HCT116 (cell line): Measurements from ENCODE around the gene OSCP1. TPM values are rescaled to one million over a fixed set of nuclear protein-coding genes. Genes with fewer than 3 reads are reported as not detected.
A peak's percentile ranks its signal among the peaks of the same experiment; 100 is the strongest.

Experiments
- ATAC-seq: fragments of 200-7000 bp; cut with Tn5 transposase; 2 replicates; pipeline ENCODE4 v1.9.1; 2020; ENCODE audit warnings: mild to moderate bottlenecking, moderate library complexity
- BruUV-seq: library from RNA; stranded (reverse); fragments of 400-500 nt; replicated peaks from 2 replicates; lab custom pipeline; 2021; lab: Mats Ljungman, UMichigan
- CTCF ChIA-PET: fragments of 300-600 bp; sonication (Branson Sonifier 250); formaldehyde crosslinking; loops from one replicate; lab custom pipeline; 2021; ENCODE audit warnings: antibody characterized with exemption; lab: Charles Lee
- POLR2A ChIA-PET: fragments of 300-600, 350-600 bp; sonication (Branson Sonifier 250); formaldehyde crosslinking; loops from one replicate; lab custom pipeline; 2021; ENCODE audit warnings: antibody characterized with exemption; lab: Charles Lee
- RAD21 ChIA-PET, 2 experiments: fragments of 300-600 bp; sonication (Branson Sonifier 250); formaldehyde crosslinking; loops; one replicate each; lab custom pipeline; 2023; ENCODE audit warnings: low total read pairs in 2 of 2; ENCODE audit not compliant: uncharacterized antibody in 2 of 2, unreplicated experiment in 2 of 2, low non-redundant PET in 1 of 2; lab: Charles Lee
- DNase-seq: peaks from one replicate; pipeline ENCODE4 v3.0.0-alpha.2; 2010; ENCODE audit warnings: low read depth, low spot score
- H2AFZ ChIP-seq: fragments of 200-600 bp; shearing (Covaris generic), sonication (generic); 2 replicates; pipeline ENCODE4 v1.6.1; 2017; ENCODE audit warnings: low read depth, mixed run types, mixed read lengths, antibody characterized with exemption, low read length; ENCODE audit not compliant: poor library complexity, severe bottlenecking
- H3K27ac ChIP-seq: 2 replicates; pipeline ENCODE4 v1.5.1; 2012; ENCODE audit warnings: low read depth, low read length
- H3K27me3 ChIP-seq: fragments of 200-600 bp; sonication (generic); 2 replicates; pipeline ENCODE4 v1.6.1; 2016; ENCODE audit warnings: mixed run types, low read length, mixed read lengths; ENCODE audit not compliant: insufficient read depth
- H3K36me3 ChIP-seq, 2 experiments: fragments of 200-500 bp in 1 of 2; fragments of 200-600 bp in 1 of 2; sonication (Bioruptor generic) in 1 of 2; sonication (generic) in 1 of 2; 2 replicates each; pipeline versions ENCODE4 v1.5.1 to v1.6.1; 2014 to 2016; ENCODE audit warnings: low read length in 2 of 2, inconsistent platforms in 1 of 2, mixed read lengths in 1 of 2, mixed run types in 1 of 2; ENCODE audit not compliant: insufficient read depth in 2 of 2, control insufficient read depth in 1 of 2
- H3K4me1 ChIP-seq, 2 experiments: fragments of 200-600 bp in 1 of 2; sonication (generic) in 1 of 2; 2 replicates each; pipeline versions ENCODE4 v1.5.1 to v1.6.1; 2012 to 2017; ENCODE audit warnings: low read length in 2 of 2, inconsistent platforms in 1 of 2, mild to moderate bottlenecking in 1 of 2, mixed read lengths in 1 of 2, mixed run types in 1 of 2, moderate library complexity in 1 of 2; ENCODE audit not compliant: insufficient read depth in 2 of 2, control insufficient read depth in 1 of 2
- H3K4me2 ChIP-seq: fragments of 200-600 bp; sonication (generic); 2 replicates; pipeline ENCODE4 v1.6.1; 2017; ENCODE audit warnings: mixed run types, low read length, mixed read lengths
- H3K4me3 ChIP-seq, 2 experiments: fragments of 200-600 bp in 1 of 2; sonication (generic) in 1 of 2; replicated peaks in 1 of 2; 2 replicates each; pipeline ENCODE4 v1.5.1; 2011 to 2016; ENCODE audit warnings: low read length in 2 of 2, control low read depth in 1 of 2, low read depth in 1 of 2, mild to moderate bottlenecking in 1 of 2, mixed read lengths in 1 of 2, mixed run types in 1 of 2
- H3K79me2 ChIP-seq: fragments of 200-600 bp; sonication (generic); 2 replicates; pipeline ENCODE4 v1.6.1; 2017; ENCODE audit warnings: mild to moderate bottlenecking, mixed run types, low read length, moderate library complexity, mixed read lengths; ENCODE audit not compliant: insufficient read depth
- H3K9ac ChIP-seq: fragments of 200-600 bp; sonication (generic); 2 replicates; pipeline ENCODE4 v1.6.1; 2016; ENCODE audit warnings: low read length, mixed read lengths
- H3K9me2 ChIP-seq: fragments of 200-600 bp; sonication (generic), shearing (Covaris generic); 2 replicates; pipeline ENCODE4 v1.6.1; 2017; ENCODE audit warnings: mixed run types, mild to moderate bottlenecking, moderate library complexity; ENCODE audit not compliant: insufficient read depth
- H3K9me3 ChIP-seq, 2 experiments: fragments of 200-500 bp in 1 of 2; fragments of 200-600 bp in 1 of 2; sonication (Bioruptor generic) in 1 of 2; sonication (generic) in 1 of 2; 2 replicates each; pipeline ENCODE4 v1.6.1; 2014 to 2017; ENCODE audit warnings: low read length in 2 of 2, mixed read lengths in 2 of 2, inconsistent platforms in 1 of 2, low read depth in 1 of 2, mild to moderate bottlenecking in 1 of 2, mixed run types in 1 of 2, moderate library complexity in 1 of 2; ENCODE audit not compliant: control insufficient read depth in 1 of 2, insufficient read depth in 1 of 2
- H4K20me1 ChIP-seq: fragments of 200-600 bp; sonication (generic), shearing (Covaris generic); 2 replicates; pipeline ENCODE4 v1.6.1; 2017; ENCODE audit warnings: mixed run types, mild to moderate bottlenecking, moderate library complexity; ENCODE audit not compliant: insufficient read depth
- CBX3 ChIP-seq: IDR thresholded peaks from 2 replicates; pipeline ENCODE4 v1.6.1; 2012; ENCODE audit warnings: low read depth
- CEBPB ChIP-seq: IDR thresholded peaks from 2 replicates; pipeline ENCODE4 v1.6.1; 2012; ENCODE audit warnings: low read depth
- ELF1 ChIP-seq: IDR thresholded peaks from 2 replicates; pipeline ENCODE4 v1.6.1; 2012; ENCODE audit warnings: low read depth, borderline replicate concordance
- EZH2 ChIP-seq: fragments of 200-600 bp; sonication (generic); IDR thresholded peaks from 2 replicates; pipeline ENCODE4 v1.6.1; 2017; ENCODE audit warnings: antibody characterized with exemption, mixed run types
- EZH2phosphoT487 ChIP-seq: fragments of 200-600 bp; IDR thresholded peaks from 2 replicates; pipeline ENCODE4 v1.6.1; 2018; ENCODE audit warnings: antibody characterized with exemption, borderline replicate concordance
- JUND ChIP-seq: IDR thresholded peaks from 2 replicates; pipeline ENCODE4 v1.6.1; 2012
- MAX ChIP-seq: IDR thresholded peaks from 2 replicates; pipeline ENCODE4 v1.6.1; 2012
- POLR2A ChIP-seq: IDR thresholded peaks from 2 replicates; pipeline ENCODE4 v1.7.0; 2011; ENCODE audit warnings: borderline replicate concordance; ENCODE audit not compliant: insufficient read depth, insufficient read length; ENCODE audit errors: extremely low read depth
- POLR2AphosphoS5 ChIP-seq: IDR thresholded peaks from 2 replicates; pipeline ENCODE4 v1.6.1; 2011; ENCODE audit warnings: mild to moderate bottlenecking, low read depth, low read length, moderate library complexity
- SIN3A ChIP-seq: IDR thresholded peaks from 2 replicates; pipeline ENCODE4 v1.6.1; 2012; ENCODE audit warnings: low read depth
- SP1 ChIP-seq: IDR thresholded peaks from 2 replicates; pipeline ENCODE4 v1.6.1; 2012; ENCODE audit warnings: low read depth
- SRF ChIP-seq: IDR thresholded peaks from 2 replicates; pipeline ENCODE4 v1.6.1; 2012; ENCODE audit warnings: low read depth
- TCF7L2 ChIP-seq: IDR thresholded peaks from 2 replicates; pipeline ENCODE4 v1.7.0; 2011; ENCODE audit warnings: borderline replicate concordance, inconsistent platforms; ENCODE audit not compliant: insufficient read depth, insufficient read length; ENCODE audit errors: extremely low read depth
- YY1 ChIP-seq: IDR thresholded peaks from 2 replicates; pipeline ENCODE4 v1.6.1; 2011; ENCODE audit warnings: low read length, low read depth, moderate library complexity, mild to moderate bottlenecking; ENCODE audit not compliant: insufficient replicate concordance; ENCODE audit errors: extremely low read depth
- ZBTB33 ChIP-seq: IDR thresholded peaks from 2 replicates; pipeline ENCODE4 v1.6.1; 2011; ENCODE audit warnings: mild to moderate bottlenecking, low read length, moderate library complexity; ENCODE audit not compliant: insufficient replicate concordance; ENCODE audit errors: extremely low read depth
- ZFX ChIP-seq: fragments of 450-650 bp; IDR thresholded peaks from 2 replicates; pipeline ENCODE4 v1.6.1; 2017
- ZNF274 ChIP-seq: fragments of 200-500 bp; sonication (Bioruptor generic); IDR thresholded peaks from 2 replicates; pipeline ENCODE4 v1.6.1; 2014; ENCODE audit warnings: mild to moderate bottlenecking, low read depth, low read length, inconsistent platforms
- intact Hi-C: fragments of 100-400 bp; cut with micrococcal nuclease; formaldehyde crosslinking; loops from 2 replicates; pipeline ENCODE4 v1.10.0; 2022
- total RNA-seq: library from RNA; stranded (reverse); gene quantifications from one replicate; pipeline ENCODE4 v1.2.1, GENCODE V29; 2021; ENCODE audit not compliant: unreplicated experiment
- TF ChIP-seq, protein P1 (sequence below), 3 experiments: fragments of 200-600 bp in 1 of 3; sonication (generic) in 1 of 3; IDR thresholded peaks in 2 of 3; conservative IDR thresholded peaks in 1 of 3; 2 replicates each; pipeline ENCODE4 v1.5.1; 2012 to 2017; ENCODE audit warnings: low read depth in 2 of 3, low read length in 2 of 3, antibody characterized with exemption in 1 of 3, borderline replicate concordance in 1 of 3, control low read depth in 1 of 3, mild to moderate bottlenecking in 1 of 3, mixed read lengths in 1 of 3, mixed run types in 1 of 3, moderate library complexity in 1 of 3; ENCODE audit not compliant: insufficient read depth in 1 of 3
- TF ChIP-seq, protein P2 (sequence below): IDR thresholded peaks from 2 replicates; pipeline ENCODE4 v1.6.1; 2012; ENCODE audit warnings: low read depth

The OSCP1 gene
- total RNA-seq, 1 experiment from 2014 or later = 4.1 TPM

- H3K4me3 ChIP-seq = peak overlapping the region; percentile 50 to 96
- RAD21 ChIA-PET = no interaction called here
- TF ChIP-seq POLR2A (no peak), EZH2 (no peak), SIN3A (no peak), YY1 (no peak), ELF1 (no peak), CEBPB (no peak), ZFX (no peak), ZNF274 (no peak), SRF (no peak), CBX3 (no peak), TCF7L2 (no peak), SP1 (no peak), JUND (no peak), EZH2phosphoT487 (no peak), MAX (no peak), ZBTB33 (no peak), POLR2AphosphoS5 (no peak)
- TF ChIP-seq, protein P1, sequence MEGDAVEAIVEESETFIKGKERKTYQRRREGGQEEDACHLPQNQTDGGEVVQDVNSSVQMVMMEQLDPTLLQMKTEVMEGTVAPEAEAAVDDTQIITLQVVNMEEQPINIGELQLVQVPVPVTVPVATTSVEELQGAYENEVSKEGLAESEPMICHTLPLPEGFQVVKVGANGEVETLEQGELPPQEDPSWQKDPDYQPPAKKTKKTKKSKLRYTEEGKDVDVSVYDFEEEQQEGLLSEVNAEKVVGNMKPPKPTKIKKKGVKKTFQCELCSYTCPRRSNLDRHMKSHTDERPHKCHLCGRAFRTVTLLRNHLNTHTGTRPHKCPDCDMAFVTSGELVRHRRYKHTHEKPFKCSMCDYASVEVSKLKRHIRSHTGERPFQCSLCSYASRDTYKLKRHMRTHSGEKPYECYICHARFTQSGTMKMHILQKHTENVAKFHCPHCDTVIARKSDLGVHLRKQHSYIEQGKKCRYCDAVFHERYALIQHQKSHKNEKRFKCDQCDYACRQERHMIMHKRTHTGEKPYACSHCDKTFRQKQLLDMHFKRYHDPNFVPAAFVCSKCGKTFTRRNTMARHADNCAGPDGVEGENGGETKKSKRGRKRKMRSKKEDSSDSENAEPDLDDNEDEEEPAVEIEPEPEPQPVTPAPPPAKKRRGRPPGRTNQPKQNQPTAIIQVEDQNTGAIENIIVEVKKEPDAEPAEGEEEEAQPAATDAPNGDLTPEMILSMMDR (IDR thresholded peaks at IDR 0.05 in 2 of 3, conservative IDR thresholded peaks at IDR 0.05 in 1 of 3; ENCODE audit: borderline replicate concordance in 1 of 3, insufficient read depth in 1 of 3, low read depth in 2 of 3, low read length in 2 of 3) = no peak
- TF ChIP-seq, protein P2, sequence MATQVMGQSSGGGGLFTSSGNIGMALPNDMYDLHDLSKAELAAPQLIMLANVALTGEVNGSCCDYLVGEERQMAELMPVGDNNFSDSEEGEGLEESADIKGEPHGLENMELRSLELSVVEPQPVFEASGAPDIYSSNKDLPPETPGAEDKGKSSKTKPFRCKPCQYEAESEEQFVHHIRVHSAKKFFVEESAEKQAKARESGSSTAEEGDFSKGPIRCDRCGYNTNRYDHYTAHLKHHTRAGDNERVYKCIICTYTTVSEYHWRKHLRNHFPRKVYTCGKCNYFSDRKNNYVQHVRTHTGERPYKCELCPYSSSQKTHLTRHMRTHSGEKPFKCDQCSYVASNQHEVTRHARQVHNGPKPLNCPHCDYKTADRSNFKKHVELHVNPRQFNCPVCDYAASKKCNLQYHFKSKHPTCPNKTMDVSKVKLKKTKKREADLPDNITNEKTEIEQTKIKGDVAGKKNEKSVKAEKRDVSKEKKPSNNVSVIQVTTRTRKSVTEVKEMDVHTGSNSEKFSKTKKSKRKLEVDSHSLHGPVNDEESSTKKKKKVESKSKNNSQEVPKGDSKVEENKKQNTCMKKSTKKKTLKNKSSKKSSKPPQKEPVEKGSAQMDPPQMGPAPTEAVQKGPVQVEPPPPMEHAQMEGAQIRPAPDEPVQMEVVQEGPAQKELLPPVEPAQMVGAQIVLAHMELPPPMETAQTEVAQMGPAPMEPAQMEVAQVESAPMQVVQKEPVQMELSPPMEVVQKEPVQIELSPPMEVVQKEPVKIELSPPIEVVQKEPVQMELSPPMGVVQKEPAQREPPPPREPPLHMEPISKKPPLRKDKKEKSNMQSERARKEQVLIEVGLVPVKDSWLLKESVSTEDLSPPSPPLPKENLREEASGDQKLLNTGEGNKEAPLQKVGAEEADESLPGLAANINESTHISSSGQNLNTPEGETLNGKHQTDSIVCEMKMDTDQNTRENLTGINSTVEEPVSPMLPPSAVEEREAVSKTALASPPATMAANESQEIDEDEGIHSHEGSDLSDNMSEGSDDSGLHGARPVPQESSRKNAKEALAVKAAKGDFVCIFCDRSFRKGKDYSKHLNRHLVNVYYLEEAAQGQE = no peak
Measured at GRCh38 chr1:36387141-36387949, 62.9 kb downstream of the OSCP1 start.

More at GRCh38 chr1:36387141-36387949, 62.9 kb downstream of the OSCP1 start:
- Histone ChIP-seq H3K27me3 (no peaks in the 10 kb centered on the region), H3K36me3 (peaks cover 2 to 10% of the 10 kb centered on the region in 2 experiments; a peak in 2 of 4 replicates), H3K79me2 (peaks cover 31% of the 10 kb centered on the region), H3K9me3 (no peaks in the 10 kb centered on the region), H3K27ac (peak overlapping the region; percentile 89), H3K9ac (peak overlapping the region; percentile 84), H4K20me1 (no peaks in the 10 kb centered on the region), H3K4me1 (peaks cover 16 to 32% of the 10 kb centered on the region in 2 experiments), H2AFZ (no peak overlapping the region), H3K9me2 (no peaks in the 10 kb centered on the region), H3K4me2 (peak overlapping the region; percentile 96)
- intact Hi-C loops = loop anchor here (10.0 kb wide), 1 partner anchor 233 kb away; the partner anchor contains the start of gene MAP7D1
- BruUV-seq = no TSS peak
- ATAC-seq (no peak), DNase-seq (no peak)
- POLR2A ChIA-PET = interaction anchor here (0.8 to 5.5 kb wide), 13 partner anchors 8 to 314 kb away, joined by 3 to 219 read pairs (median 7); partner anchors contain the start of genes LSM10, OSCP1 and SH3D21
- CTCF ChIA-PET = interaction anchor here (0.9 to 1.8 kb wide), 5 partner anchors 10 to 238 kb away, joined by 3 to 7 read pairs (median 5); partner anchors contain the start of genes LSM10 and TRAPPC3
